Hematopoietic multipotent progenitor cell (in vitro differentiated cells): ENCODE measurements around the gene KIT. TPM values are rescaled to one million over a fixed set of nuclear protein-coding genes. Genes with fewer than 3 reads are reported as not detected.
A peak's percentile ranks its signal among the peaks of the same experiment; 100 is the strongest.

Experiments used
- DNase-seq, 3 donors: peaks; one replicate each; pipeline ENCODE4 v3.0.0-alpha.2; 2011 to 2015; ENCODE audit warnings: low read depth in 2 of 3, low spot score in 2 of 3
- total RNA-seq: library from RNA; depleted of rRNA; stranded (reverse); fragments of >200 nt; gene quantifications from one replicate; pipeline ENCODE4 v1.2.3, GENCODE V29; 2012

Gene KIT
- total RNA-seq, 1 donor = 45.2 TPM

DNA sequence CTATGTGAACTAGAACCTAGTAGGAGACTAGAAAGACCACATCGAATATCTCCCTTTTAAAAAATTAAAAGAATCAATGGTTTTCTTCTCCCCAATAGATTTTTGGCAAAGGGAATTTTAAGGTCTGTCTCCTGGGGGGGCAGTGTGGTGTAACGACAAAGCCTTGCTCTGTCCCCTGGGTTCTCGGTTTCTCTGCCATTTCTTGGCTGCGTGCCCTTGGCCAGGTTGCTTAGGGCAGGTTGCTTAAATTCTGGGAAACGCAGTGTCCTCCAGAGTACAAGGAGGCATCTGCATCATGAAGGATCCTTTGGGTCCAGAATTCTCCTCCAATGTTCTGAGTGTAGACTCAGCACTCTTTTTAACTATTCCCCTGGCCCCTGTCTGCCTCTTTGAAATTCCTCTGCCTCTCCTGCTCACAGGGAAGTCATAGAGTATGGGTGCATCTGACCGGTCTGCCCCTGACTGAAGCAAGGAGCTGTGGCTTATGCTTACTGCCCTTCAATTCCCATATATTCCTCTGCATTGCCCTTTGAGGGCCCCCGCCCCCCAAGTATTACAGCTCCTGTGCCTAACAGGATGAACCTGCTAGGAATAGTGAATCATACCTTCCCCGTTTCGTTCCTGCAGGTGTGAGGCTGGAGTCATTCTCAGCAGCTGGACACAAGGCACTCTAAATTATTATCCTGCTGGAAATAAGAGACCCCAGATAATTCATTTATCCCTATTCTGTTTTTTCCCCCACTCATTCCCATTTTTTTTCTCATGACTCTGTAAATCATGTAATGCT lies 2.2 kb downstream of the KIT start:
- no peak for DNase-seq

DNA sequence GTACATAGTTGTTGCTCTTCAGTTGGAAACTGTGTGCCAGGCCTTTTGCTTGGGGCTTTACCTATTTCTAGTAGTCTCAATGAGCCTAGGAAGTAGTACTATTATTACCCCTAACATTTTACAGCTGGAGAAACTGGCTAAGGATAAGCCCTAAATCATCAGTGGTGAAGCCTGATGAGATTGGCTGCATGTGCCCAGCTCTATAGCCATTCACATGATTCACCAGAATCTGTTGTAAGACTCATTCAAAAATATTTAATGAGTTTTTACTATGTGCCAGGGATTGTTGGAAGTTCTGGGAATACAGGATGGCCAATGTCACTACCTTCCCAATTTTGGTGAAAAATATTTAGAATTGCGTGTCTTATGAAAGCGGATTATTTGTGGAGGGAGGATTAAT lies 2.8 kb downstream of the KIT start:
- no peak for DNase-seq

DNA sequence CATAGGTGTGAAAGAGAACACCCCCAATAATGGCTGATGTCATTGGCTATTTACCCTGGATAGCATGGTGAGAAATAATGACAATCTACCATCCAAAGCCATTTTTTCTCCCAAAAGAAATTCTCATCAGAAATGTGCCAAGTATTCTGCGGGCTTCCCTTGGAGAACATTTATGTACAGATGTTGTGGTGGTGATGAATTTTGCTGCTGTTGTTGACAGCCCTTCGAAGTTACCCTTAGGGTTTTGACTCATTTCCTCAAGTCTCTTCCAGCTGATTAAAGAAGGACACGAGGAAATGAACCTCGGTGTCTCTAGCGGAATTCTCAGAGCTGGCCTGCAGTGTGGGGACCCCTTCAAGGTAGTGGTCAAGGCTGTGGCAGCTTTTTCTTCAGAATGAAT lies 3.4 kb downstream of the KIT start:
- DNase-seq = no peak

DNA sequence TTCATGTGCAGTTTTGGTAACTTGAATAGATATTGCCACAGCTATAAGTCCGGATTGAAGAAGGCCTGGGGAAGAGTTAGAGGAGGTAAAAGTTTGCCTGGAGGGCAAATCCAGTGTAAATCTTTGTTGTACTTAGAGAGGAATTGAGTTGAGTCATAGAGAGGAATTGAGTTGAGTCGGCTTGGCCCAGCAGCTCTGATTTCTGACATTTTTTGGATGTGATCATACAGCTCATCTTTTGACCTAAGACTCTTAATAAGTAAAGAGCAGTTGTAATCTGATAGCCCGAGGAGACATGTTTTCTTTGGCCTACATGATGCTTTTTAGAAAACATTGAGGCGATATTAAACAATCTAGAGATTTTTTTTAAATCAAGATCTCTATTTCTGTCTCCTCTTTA lies 3.9 kb downstream of the KIT start:
- DNase-seq = no peak

DNA sequence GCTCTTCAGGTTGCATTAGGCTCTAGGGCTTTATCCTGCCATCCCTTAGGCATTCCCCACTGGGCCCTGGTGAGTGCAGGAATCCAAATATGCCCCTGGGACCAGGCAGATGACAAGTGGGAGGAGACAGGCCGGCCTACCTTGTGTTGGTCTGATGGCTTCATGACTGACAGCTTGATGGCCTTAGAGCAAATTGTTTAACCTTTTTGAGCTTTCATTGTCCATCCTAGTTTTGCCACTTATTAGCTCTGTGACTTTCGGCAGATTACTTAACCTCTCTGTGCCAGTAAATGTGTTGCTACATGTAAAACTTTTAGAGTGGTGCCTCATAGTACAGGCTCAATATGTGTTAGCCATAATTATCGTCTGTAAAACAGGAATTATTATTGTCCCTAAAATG lies 4.4 kb downstream of the KIT start:
- DNase-seq = no peak

DNA sequence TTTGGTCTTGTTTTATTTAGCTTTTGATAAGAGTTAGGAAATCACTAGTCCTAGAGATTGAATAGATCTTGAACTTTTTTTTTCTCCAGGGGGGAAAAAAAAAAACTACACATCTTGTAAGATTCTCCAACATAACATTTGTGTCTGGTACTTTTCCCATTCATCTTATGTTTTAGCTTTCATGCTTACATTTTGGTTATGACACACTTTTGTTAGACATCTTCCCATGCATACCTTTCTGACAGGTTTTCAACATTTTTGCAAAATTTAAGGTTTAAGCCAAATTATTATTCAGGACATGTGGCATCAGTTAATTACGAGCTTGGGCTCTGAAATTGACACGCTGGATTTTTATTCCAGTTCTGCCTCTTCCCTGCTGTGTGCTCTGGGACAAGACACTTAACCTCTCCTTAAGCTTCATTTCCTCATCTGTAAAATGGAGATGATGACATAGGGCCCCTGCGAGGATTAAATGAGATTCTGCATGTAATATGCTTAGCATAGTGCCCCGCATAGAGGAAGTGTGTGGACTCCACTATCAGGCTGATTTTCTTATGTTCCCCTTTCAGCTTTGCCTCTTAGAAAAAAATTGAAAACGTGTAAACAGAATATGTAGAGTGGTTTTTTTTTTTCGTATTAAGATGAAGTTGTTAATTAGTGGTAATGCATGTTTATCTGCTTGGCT lies 5.3 kb downstream of the KIT start:
- peak in 2 of 3 donors; percentile 59 to 79 for DNase-seq

DNA sequence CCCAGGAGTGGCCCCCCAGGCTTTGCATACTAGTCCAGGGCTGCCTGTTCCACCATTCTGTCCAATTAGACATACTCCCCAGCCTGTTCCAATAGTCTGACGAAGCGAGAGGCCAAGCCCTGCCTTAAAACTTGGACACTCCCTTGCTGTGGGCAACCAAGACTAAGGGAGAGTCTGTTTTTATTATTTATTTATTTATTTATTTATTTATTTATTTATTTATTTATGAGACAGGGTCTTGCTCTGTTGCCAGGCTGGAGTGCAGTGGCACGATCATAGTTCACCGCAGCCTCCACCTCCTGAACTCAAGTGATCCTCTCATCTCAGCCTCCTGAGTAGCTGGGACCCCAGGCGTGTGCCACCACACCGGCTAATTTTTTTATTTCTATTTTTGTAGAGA lies 6.6 kb downstream of the KIT start:
- DNase-seq = no peak

DNA sequence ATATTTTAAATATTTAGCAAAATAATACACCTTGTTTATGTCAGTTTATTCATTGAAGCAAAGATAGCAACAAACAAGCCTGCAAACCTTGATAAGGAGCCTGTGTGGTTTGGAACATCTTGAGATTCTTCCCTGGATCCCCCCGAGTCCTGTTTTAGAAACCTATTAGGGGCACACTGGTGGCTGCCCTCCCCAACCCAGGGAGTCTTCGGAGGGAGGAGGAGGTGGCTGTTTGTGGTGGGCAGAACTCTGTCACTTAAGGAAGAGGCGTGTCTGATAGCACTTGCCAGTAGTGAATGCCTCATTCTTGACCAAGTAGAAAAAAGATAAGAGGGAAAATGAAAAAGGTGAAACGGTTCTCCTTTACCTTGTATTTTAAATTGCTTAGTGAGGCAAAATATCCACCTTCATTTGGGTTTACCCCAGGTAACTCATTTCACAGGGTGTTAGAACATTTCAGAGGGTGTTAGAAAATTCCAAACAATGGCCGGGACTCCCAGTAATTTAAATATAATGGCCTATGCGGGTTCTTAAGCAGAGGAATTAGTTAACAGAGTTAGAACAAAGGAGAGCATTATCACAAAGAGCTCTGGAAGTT lies 10.4 kb downstream of the KIT start:
- peak in 2 of 3 donors; percentile 45 to 59 for DNase-seq

DNA sequence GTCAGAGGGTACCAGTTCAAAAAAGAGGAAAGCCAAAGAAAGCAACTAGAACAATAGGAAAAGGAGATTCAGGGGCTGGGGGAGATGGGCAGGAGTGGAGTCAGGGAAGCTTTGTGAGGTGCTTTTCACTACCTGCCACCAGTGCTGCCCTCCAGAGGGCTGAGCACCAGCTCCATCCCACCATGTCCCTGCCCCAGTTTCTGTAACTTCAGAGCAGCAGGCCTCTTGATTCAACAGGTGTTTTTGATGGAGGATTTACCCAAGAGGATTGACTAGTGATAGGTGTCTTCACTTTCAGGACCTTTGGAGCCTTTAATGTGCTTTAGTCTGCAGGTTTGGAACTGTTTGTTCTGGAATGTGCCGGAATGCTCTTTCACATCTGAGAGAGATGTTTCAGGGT lies 12.1 kb downstream of the KIT start:
- DNase-seq = no peak

DNA sequence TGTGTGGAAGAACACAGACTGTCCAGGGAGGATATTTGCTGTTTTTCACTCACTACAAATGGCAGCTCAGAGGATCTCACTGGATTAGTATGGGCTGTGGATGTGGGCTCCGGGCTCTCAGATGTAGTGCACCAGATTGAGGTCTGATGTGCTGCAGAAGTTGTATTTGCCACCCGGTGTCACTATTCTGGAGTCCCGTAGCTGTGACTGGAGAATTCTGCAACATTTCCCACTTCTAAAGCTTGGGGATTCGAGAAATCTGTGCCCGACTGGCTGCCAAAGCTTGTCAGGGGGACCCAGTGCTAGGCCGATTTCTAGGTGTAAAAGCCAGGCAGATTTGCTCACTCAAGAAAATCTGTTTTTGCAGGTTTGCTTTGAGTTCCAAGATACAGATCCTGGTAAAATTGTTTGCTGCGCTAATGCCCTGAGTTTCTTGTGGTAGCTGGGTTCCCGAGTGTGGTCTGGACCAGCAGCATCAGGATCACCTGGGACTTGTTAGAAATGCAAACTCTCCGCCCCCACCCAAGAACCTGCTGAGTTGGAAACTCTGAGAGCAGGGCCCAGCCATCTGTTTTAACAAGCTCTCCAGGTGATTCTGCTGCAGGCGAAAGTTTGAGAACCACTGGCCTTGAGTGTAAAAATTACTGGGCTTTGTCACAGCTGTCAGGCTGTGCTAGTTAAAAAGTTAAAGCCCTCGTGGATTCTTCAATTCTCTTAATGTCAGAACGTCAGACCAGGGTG lies 18.1 kb downstream of the KIT start:
- DNase-seq = no peak

DNA sequence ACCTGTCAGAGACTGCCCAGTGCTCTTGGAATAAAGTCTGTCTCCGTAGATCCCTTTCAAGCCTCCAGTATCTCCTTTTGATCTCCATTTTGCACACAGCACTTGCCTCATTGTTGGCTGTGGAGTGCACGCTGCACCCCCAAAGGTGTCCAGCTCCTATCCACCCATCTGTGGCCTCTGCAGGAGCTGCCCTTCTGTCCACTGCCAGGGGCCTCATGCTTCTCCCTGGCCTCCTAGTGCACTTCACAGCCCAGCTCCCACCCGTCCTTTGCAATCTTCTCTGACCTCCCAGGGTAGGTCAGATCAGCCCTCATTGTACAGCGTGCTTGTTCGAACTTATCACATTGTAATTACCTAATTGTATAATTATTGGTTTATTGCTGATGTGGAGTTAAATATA lies 18.9 kb downstream of the KIT start:
- DNase-seq = no peak

DNA sequence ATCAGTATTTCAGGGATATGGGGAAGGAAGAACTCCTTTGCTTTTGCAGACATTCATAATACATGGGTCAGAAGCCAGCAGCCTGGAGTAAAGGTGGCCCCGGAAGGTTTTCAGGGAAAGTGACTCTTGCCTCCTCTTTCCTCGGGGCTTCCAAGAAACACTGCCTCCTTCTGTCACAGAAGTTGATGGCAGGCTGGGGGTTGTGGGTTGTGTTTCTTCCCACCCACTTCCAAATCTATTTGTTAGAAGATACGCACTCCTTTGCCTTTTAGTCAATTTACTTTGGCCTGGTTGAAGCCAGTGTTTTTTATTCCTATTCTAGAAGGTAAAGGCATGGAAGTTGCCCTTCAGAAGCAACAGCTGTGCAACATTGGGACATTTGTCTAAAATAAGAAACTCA lies 19.7 kb downstream of the KIT start:
- DNase-seq = no peak

DNA sequence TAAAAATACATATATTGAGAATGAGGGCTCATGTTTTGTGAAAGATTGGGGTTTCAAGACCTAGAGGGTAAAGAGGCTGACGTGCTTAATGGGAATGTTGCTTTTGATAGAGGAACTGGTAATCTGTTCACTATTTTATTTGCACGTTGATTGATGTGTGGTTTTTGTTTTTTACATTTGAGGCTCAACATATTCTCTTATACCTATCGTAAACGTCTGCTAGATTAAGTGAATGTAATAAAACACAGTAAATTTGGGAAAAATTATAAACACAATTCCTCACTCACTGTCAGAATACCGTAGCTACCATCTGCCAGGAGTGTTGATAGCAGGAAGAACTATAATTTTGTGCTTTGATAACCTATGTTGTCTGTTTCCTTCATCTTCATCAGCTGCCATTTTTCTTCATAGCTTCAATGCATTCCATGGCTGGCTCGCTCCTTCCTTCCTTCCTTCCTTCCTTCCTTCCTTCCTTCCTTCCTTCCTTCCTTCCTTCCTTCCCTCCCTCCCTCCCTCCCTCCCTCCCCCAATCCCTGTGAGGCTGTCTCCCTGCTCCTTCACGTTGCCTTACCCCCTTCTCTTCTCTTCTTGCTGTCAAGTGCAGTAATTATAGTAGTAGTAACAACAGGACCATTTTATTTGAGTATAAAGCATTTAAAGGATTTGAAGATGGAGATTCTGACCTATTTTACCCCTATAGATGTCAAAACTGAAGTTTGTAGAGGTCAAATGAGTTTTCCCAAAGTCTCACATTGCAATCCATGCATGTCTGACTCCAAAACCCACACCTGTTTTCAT lies 20.3 kb downstream of the KIT start:
- no peak for DNase-seq

DNA sequence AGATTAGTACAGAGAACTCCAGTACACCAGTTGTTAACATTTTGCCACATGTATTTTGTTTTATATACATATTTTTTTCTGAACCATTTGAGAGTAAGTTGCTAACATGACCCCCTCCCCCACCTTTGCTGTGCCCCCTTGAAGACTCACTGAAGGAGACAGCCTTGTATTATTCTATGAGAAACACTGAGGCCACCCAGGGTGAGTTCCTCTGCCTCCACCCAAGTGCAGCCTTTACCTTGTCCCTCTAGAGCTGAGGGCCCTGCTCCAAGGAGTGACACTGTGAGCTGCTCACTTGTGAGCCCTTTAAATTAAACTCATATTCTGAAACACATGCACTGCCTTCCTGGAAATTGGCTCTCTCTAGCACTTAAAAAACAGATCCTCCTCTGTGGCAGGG lies 21.1 kb downstream of the KIT start:
- no peak for DNase-seq

DNA sequence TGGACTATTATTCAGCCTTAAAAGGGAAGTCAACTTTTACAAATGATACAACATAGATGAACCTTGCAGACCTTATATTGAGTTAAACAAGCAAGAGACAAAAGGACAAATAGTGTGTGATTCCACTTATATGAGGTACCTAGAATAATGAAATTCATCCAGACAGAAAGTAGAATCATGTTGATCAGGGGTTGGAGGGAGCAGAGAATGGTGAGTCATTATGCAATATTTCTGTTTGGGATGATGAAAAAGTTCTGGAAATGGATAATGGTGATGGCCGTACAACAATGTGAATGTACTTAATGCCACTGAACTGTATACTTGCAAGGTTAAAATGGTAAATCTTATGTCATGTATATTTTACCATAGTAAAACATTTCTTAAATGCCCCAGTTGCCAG lies 22.1 kb downstream of the KIT start:
- DNase-seq = no peak

DNA sequence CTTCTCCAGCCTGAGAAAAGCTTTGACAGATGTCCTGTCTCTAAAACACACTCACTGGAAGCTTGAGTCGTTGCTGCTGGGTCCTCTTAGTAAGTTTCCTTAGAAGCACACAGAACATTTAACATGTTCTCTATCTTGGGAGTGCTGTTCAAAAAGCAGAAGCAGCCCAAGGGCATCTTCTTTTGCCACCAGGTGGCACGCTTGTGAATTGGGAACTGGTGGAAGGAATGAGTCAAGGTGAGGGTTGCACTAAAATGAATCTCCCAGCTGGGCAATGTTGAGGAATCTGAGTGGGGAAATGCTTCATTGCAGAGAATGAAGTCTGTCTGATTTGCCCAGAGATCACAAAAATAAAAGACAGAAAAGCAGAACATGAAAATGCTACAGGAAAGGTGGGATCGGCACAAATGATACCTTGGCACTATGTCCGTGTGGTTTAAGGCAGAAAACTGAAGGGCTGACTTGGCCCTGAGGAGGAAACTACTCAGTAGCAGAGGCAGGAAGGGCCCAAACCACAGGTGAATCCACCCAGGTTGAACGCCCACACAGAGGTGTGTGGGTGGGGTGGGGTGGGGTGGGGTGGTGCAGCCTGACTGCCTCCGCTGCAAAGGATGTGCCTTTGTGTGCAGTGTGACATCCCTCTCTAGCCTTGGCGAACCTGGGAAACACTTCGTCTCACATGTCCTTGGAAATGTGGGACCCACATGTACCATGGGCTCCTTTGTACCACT lies 26.0 kb downstream of the KIT start:
- DNase-seq = peak in 2 of 3 donors; percentile 82 to 90

DNA sequence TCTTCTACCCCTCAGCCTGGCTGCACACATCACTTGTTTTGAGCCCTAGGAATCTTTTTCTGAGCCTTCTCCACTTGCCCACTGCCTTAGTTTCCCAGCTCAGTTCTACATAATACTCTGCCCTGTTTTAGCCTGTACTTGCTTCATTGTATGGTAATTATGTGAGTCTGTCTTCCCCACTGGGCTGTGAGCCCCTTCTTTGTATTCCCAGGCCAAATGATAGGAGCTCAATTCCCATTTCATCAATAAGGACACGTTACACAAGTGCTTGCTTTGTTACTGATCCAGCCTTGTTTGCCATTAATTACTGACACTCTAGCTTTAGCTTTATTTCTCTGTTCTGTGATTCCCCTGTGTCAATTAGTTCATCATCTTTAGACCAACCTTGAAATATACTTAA lies 28.1 kb downstream of the KIT start:
- no peak for DNase-seq

DNA sequence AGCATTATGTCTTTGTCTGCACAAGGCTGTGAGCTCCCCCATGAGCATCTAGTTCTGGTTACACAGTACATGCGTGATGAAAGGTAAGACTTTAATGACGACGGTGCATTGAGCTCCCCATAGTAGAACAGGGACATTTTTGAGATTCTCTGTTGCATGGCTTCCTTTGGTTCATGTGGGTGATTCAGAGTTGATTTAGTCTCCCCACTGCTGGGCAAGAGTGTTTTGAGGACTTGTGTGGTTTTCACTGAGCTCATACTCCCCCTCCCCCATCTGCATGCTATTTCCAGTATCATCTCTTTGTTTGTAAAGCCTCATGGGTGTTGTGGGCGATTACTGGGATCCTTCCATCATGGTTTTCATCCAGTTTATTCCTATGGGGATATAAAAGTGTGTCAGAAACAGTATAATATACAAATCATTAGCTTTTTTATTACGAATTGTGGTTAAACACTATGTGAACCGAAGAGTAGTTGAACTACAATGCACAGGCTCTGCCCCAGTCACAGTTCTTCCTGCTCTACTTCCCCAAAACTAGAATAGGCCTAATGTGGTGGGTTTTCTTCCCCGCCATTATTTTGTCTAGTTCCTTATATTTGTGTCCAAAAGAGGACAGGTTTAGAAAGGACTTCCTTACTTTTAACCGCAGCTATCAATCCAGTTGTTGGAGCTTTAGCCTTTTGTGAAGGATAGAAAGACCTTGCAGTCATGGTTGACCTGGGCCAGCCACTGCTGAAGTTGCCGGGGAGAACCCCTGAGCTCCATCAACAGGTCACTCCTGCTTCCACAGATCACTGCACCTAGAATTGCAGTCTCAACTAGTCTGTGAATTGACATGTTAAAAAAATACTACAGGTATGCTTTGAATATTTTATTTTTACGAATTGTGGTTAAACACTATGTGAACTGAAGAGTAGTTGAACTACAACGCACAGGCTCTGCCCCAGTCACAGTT lies 30.4 kb downstream of the KIT start:
- DNase-seq = peak in 2 of 3 donors; percentile 61 to 90

DNA sequence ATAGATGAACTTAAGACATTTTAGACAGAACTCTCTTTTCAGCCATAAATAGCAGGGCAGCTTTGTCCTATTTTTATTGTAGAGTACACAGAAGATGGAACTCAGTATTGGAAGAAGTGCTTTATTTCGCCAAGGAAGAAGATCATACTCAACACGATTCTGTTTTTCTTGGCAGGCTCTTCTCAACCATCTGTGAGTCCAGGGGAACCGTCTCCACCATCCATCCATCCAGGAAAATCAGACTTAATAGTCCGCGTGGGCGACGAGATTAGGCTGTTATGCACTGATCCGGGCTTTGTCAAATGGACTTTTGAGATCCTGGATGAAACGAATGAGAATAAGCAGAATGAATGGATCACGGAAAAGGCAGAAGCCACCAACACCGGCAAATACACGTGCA lies 37.6 kb downstream of the KIT start:
- DNase-seq = no peak
